Naive thymus-derived CD4-positive, alpha-beta T cell (primary cell): ENCODE measurements around the gene CERS4. TPM values are rescaled to one million over a fixed set of nuclear protein-coding genes. Genes with fewer than 3 reads are reported as not detected.

Experiments
- ATAC-seq: fragments of 150-1000 bp; cut with Tn5 transposase; 2 replicates; pipeline ENCODE4 v1.10.0; 2021; ENCODE audit warnings: mild to moderate bottlenecking, moderate library complexity
- CTCF ChIA-PET: fragments of 350-600 bp; sonication (Branson Sonifier 250); formaldehyde crosslinking; loops from one replicate; lab custom pipeline; 2021; ENCODE audit warnings: antibody characterized with exemption; lab: Charles Lee
- POLR2A ChIA-PET: fragments of 350-600 bp; sonication (Branson Sonifier 250); formaldehyde crosslinking; loops from one replicate; lab custom pipeline; 2021; ENCODE audit warnings: antibody characterized with exemption, inconsistent platforms; lab: Charles Lee
- DNase-seq, 9 donors: peaks; one replicate each; pipeline versions ENCODE4 v3.0.0 to v3.0.0-alpha.2; 2020 to 2022; ENCODE audit warnings: mixed read lengths in 1 of 9
- H3K27ac ChIP-seq: one replicate; pipeline ENCODE4 v1.7.0; 2013; ENCODE audit warnings: mild to moderate bottlenecking, low read depth, low read length, moderate library complexity
- H3K27me3 ChIP-seq, 2 donors: one replicate each; pipeline ENCODE4 v1.7.0; 2013; ENCODE audit warnings: low read length in 2 of 2, mild to moderate bottlenecking in 2 of 2, moderate library complexity in 2 of 2; ENCODE audit not compliant: control insufficient read depth in 2 of 2, insufficient read depth in 2 of 2
- H3K36me3 ChIP-seq, 3 experiments: 1 replicate in 2 of 3; 2 replicates in 1 of 3; pipeline ENCODE4 v1.7.0; 2013; ENCODE audit warnings: low read length in 3 of 3, mild to moderate bottlenecking in 3 of 3, moderate library complexity in 1 of 3; ENCODE audit not compliant: insufficient read depth in 3 of 3, control insufficient read depth in 2 of 3
- H3K4me1 ChIP-seq, 2 donors: one replicate each; pipeline ENCODE4 v1.7.0; 2013; ENCODE audit warnings: low read length in 2 of 2, mild to moderate bottlenecking in 2 of 2, moderate library complexity in 1 of 2; ENCODE audit not compliant: control insufficient read depth in 2 of 2, insufficient read depth in 2 of 2
- H3K4me3 ChIP-seq: 2 replicates; pipeline ENCODE4 v1.7.0; 2013; ENCODE audit warnings: mild to moderate bottlenecking, low read length
- H3K9me3 ChIP-seq, 3 experiments: 1 replicate in 2 of 3; 2 replicates in 1 of 3; pipeline ENCODE4 v1.7.0; 2013; ENCODE audit warnings: low read length in 3 of 3; ENCODE audit not compliant: control insufficient read depth in 2 of 3
- H3K27ac Mint-ChIP-seq, 9 donors: one replicate each; pipeline ENCODE4 v1.8.0; 2020 to 2022; ENCODE audit warnings: mixed read lengths in 9 of 9, mild to moderate bottlenecking in 8 of 9, moderate library complexity in 5 of 9, inconsistent platforms in 2 of 9
- H3K27me3 Mint-ChIP-seq, 5 donors: one replicate each; pipeline ENCODE4 v1.8.0; 2021 to 2022; ENCODE audit warnings: mixed read lengths in 5 of 5, mild to moderate bottlenecking in 1 of 5
- H3K36me3 Mint-ChIP-seq, 5 donors: one replicate each; pipeline ENCODE4 v1.8.0; 2020 to 2022; ENCODE audit warnings: mixed read lengths in 5 of 5, mild to moderate bottlenecking in 3 of 5, inconsistent platforms in 1 of 5
- H3K4me1 Mint-ChIP-seq, 7 donors: one replicate each; pipeline ENCODE4 v1.8.0; 2020 to 2022; ENCODE audit warnings: mixed read lengths in 7 of 7, mild to moderate bottlenecking in 3 of 7, inconsistent platforms in 1 of 7
- H3K4me3 Mint-ChIP-seq, 10 donors: one replicate each; pipeline ENCODE4 v1.8.0; 2020 to 2022; ENCODE audit warnings: mild to moderate bottlenecking in 10 of 10, mixed read lengths in 10 of 10, moderate library complexity in 6 of 10, inconsistent platforms in 2 of 10
- H3K9me3 Mint-ChIP-seq, 11 donors: one replicate each; pipeline ENCODE4 v1.8.0; 2020 to 2022; ENCODE audit warnings: mixed read lengths in 11 of 11, mild to moderate bottlenecking in 4 of 11, inconsistent platforms in 1 of 11, moderate library complexity in 1 of 11
- intact Hi-C, 2 donors: fragments of 100-400 bp; cut with micrococcal nuclease; formaldehyde crosslinking; loops; one replicate each; pipeline ENCODE4 v1.15.1; 2023
- polyA plus RNA-seq, 2 donors: library from polyadenylated mRNA; unstranded; fragments of 300-500 nt; fragmentation: Illumina TruSeq; gene quantifications; one replicate each; pipeline ENCODE4 v1.2.3, GENCODE V29; 2021
- total RNA-seq, 6 experiments: library from RNA in 5 of 6; stranded (reverse) in 5 of 6; gene quantifications; 1 replicate in 5 of 6; 2 replicates in 1 of 6; pipeline ENCODE4 v1.2.3 and lab custom pipeline; 2021 to 2026

The CERS4 gene
- total and polyA plus RNA-seq, 7 experiments from 2014 or later: 11.2 to 32.4 (median 21.9) TPM

GRCh38 chr19:8307400-8307964 lies 98.3 kb downstream of the CERS4 start:
- H3K9me3 ChIP-seq: no peaks in the 10 kb centered on the region
- ATAC-seq: no peak
- ChIA-PET CTCF (interaction anchor here (0.5 kb wide), 1 partner anchor 49 kb away, joined by 3 read pairs; no protein-coding TSS in a partner anchor), POLR2A (interaction anchor here (0.9 to 1.4 kb wide), 2 partner anchors 12 to 14 kb away, joined by 3 read pairs; partner anchors contain the start of genes NDUFA7 and RPS28)
- Mint-ChIP-seq H3K4me3 (peak overlapping the region; percentile 90 to 97 (median 92)), H3K27me3 (no peaks in the 10 kb centered on the region), H3K36me3 (peaks cover 0 to 14% (median 0%) of the 10 kb centered on the region in 5 donors), H3K27ac (peak overlapping the region; percentile 79 to 98 (median 91)), H3K4me1 (peaks cover 18 to 38% (median 35%) of the 10 kb centered on the region in 7 donors), H3K9me3 (no peaks in the 10 kb centered on the region)
- peaks cover 20 to 22% of the 10 kb centered on the region in 2 donors for H3K4me1 ChIP-seq
- peak overlapping the region; percentile 89 for H3K27ac ChIP-seq
- peak overlapping the region; percentile 83 for H3K4me3 ChIP-seq
- intact Hi-C loops: loop anchor here (5.0 to 10.0 kb wide), 4 partner anchors 53 to 1113 kb away; partner anchors contain the start of gene PNPLA6 (in 1 of the 2)
- peaks cover 0 to 47% (median 0%) of the 10 kb centered on the region in 3 experiments for H3K36me3 ChIP-seq
- H3K27me3 ChIP-seq: no peaks in the 10 kb centered on the region
- DNase-seq: no peak

- Histone ChIP-seq H3K9me3 (no peaks in the 10 kb centered on the region), H3K4me1 (peaks cover 20 to 22% of the 10 kb centered on the region in 2 donors), H3K36me3 (peaks cover 0 to 49% (median 0%) of the 10 kb centered on the region in 3 experiments), H3K27me3 (no peaks in the 10 kb centered on the region), H3K4me3 (peak within 1 kb of the TSS; percentile 83), H3K27ac (peak within 1 kb of the TSS; percentile 89)
- no peaks in the 10 kb centered on the region for H3K9me3 Mint-ChIP-seq
- H3K27ac Mint-ChIP-seq: peak within 1 kb of the TSS; percentile 79 to 98 (median 94)
- peaks cover 0 to 14% (median 0%) of the 10 kb centered on the region in 5 donors for H3K36me3 Mint-ChIP-seq
- ATAC-seq (peak; percentile 95), DNase-seq (peak; percentile 84 to 90 (median 89))
- CTCF ChIA-PET: interaction anchor here (1.1 kb wide), 1 partner anchor 12 kb away, joined by 5 read pairs; no protein-coding TSS in a partner anchor
- H3K4me3 Mint-ChIP-seq: peak within 1 kb of the TSS; percentile 90 to 97 (median 92)
- intact Hi-C loops: loop anchor here (1.0 to 10.0 kb wide), 7 partner anchors 13 to 1113 kb away; partner anchors contain the start of genes NDUFA7 (in 2 of the 2), RAB11B (in 2 of the 2), RPS28 (in 2 of the 2) and PNPLA6 (in 1 of the 2)
- peaks cover 18 to 38% (median 35%) of the 10 kb centered on the region in 7 donors for H3K4me1 Mint-ChIP-seq
- no peaks in the 10 kb centered on the region for H3K27me3 Mint-ChIP-seq
- POLR2A ChIA-PET: interaction anchor here (0.9 to 4.8 kb wide), 3 partner anchors 10 to 14 kb away, joined by 3 to 31 read pairs (median 3); partner anchors contain the start of genes NDUFA7 and RPS28
Observed at GRCh38 chr19:8307965-8308866, 99.0 kb downstream of the CERS4 start, which contains the start of gene CD320. Gene CD320 (minus strand): TSS chr19:8308358. CDS start chr19:8308290, 68 bp downstream.

GRCh38 chr19:8308891-8309291 lies 99.7 kb downstream of the CERS4 start:
- Mint-ChIP-seq H3K4me3 (peak overlapping the region; percentile 89 to 97 (median 92)), H3K4me1 (peaks cover 18 to 38% (median 35%) of the 10 kb centered on the region in 7 donors), H3K27ac (peak overlapping the region in 8 of 9 donors; percentile 79 to 97 (median 92)), H3K9me3 (no peaks in the 10 kb centered on the region), H3K27me3 (no peaks in the 10 kb centered on the region), H3K36me3 (peaks cover 0 to 14% (median 0%) of the 10 kb centered on the region in 5 donors)
- intact Hi-C loops: loop anchor here (1.0 to 10.0 kb wide), 7 partner anchors 12 to 1114 kb away; partner anchors contain the start of genes NDUFA7 (in 2 of the 2), RAB11B (in 2 of the 2), RPS28 (in 2 of the 2) and PNPLA6 (in 1 of the 2)
- H3K27ac ChIP-seq: peak overlapping the region; percentile 89
- H3K4me1 ChIP-seq: peaks cover 20 to 22% of the 10 kb centered on the region in 2 donors
- H3K9me3 ChIP-seq: no peaks in the 10 kb centered on the region
- peak overlapping the region; percentile 83 for H3K4me3 ChIP-seq
- ATAC-seq (no peak), DNase-seq (no peak)
- peaks cover 0 to 50% (median 0%) of the 10 kb centered on the region in 3 experiments for H3K36me3 ChIP-seq
- CTCF ChIA-PET: interaction anchor here (1.1 kb wide), 1 partner anchor 11 kb away, joined by 5 read pairs; no protein-coding TSS in a partner anchor
- H3K27me3 ChIP-seq: no peaks in the 10 kb centered on the region
- POLR2A ChIA-PET: interaction anchor here (0.9 to 4.8 kb wide), 2 partner anchors 9 to 13 kb away, joined by 3 to 31 read pairs; partner anchors contain the start of genes NDUFA7 and RPS28

- ChIA-PET CTCF (interaction anchor here (1.3 kb wide), 1 partner anchor 10 kb away, joined by 3 read pairs; no protein-coding TSS in a partner anchor), POLR2A (interaction anchor here (4.8 kb wide), 1 partner anchor 11 kb away, joined by 31 read pairs; the partner anchor contains the start of genes NDUFA7 and RPS28)
- Mint-ChIP-seq H3K4me1 (peaks cover 18 to 38% (median 31%) of the 10 kb centered on the region in 7 donors), H3K27ac (no peak overlapping the region), H3K9me3 (no peaks in the 10 kb centered on the region), H3K4me3 (no peak overlapping the region), H3K36me3 (peaks cover 0 to 15% (median 0%) of the 10 kb centered on the region in 5 donors), H3K27me3 (no peaks in the 10 kb centered on the region)
- ATAC-seq: no peak
- H3K27me3 ChIP-seq: no peaks in the 10 kb centered on the region
- intact Hi-C loops: no loop called here
- no peak overlapping the region for H3K27ac ChIP-seq
- H3K4me1 ChIP-seq: peaks cover 20 to 22% of the 10 kb centered on the region in 2 donors
- H3K36me3 ChIP-seq: peaks cover 0 to 56% (median 0%) of the 10 kb centered on the region in 3 experiments
- DNase-seq: no peak
- no peaks in the 10 kb centered on the region for H3K9me3 ChIP-seq
- no peak overlapping the region for H3K4me3 ChIP-seq
Observed at GRCh38 chr19:8310342-8311055, 101.3 kb downstream of the CERS4 start.

- intact Hi-C loops: no loop called here
- CTCF ChIA-PET: interaction anchor here (1.3 kb wide), 1 partner anchor 9 kb away, joined by 3 read pairs; no protein-coding TSS in a partner anchor
- DNase-seq (peak in 1 of 9 donors; percentile 2), ATAC-seq (no peak)
- Mint-ChIP-seq H3K4me1 (peaks cover 16 to 30% (median 24%) of the 10 kb centered on the region in 7 donors), H3K27ac (no peak overlapping the region), H3K4me3 (no peak overlapping the region), H3K27me3 (no peaks in the 10 kb centered on the region), H3K9me3 (no peaks in the 10 kb centered on the region), H3K36me3 (peaks cover 0 to 18% (median 0%) of the 10 kb centered on the region in 5 donors)
- no peak overlapping the region for H3K4me3 ChIP-seq
- no peak overlapping the region for H3K27ac ChIP-seq
- no peaks in the 10 kb centered on the region for H3K9me3 ChIP-seq
- peaks cover 16 to 18% of the 10 kb centered on the region in 2 donors for H3K4me1 ChIP-seq
- POLR2A ChIA-PET: interaction anchor here (4.8 kb wide), 1 partner anchor 10 kb away, joined by 31 read pairs; the partner anchor contains the start of genes NDUFA7 and RPS28
- H3K27me3 ChIP-seq: no peaks in the 10 kb centered on the region
- H3K36me3 ChIP-seq: peaks cover 0 to 68% (median 0%) of the 10 kb centered on the region in 3 experiments
Observed at GRCh38 chr19:8311461-8312260, 102.5 kb downstream of the CERS4 start.
